ENCODE measurements around the gene ADD2.

DNA sequence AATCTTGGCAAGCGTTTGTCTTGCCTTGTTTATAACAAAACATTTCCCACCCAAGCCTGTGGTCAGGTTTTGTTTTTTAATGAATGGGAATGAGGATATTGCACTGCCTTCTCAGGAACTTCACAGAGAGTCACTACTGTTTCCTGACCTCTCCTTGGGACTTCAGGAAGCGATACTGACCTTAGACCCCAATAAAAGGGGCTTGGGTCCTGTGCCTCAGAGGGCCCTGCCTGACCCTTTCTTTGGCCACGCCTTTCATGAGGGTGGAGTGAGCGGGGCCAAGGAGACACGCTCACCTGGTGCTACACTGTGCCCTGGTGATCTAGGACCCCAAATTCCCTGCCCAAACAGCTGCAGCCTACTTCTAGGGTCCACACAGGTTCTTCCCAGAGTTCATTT is 121.6 kb downstream of the ADD2 start:
- TF ChIP-seq CTCF (IDR thresholded peaks at IDR 0.05), result no peak
- no peak for TF ChIP-seq POLR2A (IDR thresholded peaks at IDR 0.05)

Measured in adrenal gland (tissue), 5 donors.